ENCODE results near the gene FER.
"Not testable (repeated sequence)": the region's sequence is repeated elsewhere in the genome, so short reads cannot be mapped to it uniquely, and the experiment has no call there.

Gene FER

DNA sequence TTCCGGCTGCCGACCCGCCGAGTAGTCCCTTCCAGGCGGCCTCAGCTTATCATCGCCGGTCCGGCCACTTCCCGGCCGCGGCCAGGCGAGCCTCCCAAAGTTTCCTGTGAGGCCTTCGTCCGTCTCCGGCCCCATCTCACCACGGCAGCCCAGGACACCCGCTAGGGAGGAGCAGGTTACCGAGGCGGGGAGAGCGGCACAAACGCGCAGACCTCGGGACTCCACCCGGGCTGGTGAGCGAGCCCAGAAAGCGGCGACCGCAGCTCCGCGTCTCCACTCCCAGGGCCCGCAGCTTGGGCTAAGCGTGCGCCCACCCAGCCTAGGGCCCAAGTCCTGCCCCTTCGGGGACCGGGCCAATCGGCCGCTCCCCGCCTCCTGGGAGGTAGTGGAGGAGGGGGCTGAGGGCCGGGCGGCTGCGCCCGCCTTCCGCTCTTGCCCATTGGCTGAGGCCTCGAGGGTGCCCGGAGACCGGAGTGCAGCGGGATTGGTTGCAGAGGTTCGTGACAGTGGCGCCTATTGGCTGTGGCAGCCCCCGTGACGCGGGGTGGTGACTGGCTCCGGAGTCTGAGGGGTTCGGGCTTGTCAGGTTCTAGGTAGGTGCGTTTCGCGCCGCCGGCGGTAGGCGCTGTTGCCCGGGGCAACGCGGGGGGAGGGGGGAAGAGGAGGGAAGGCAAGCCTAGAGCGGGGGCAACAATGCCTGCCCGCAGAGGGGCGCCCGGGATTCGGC, 867 bp downstream of the FER start:
- peak; percentile 92 for DNase-seq

DNA sequence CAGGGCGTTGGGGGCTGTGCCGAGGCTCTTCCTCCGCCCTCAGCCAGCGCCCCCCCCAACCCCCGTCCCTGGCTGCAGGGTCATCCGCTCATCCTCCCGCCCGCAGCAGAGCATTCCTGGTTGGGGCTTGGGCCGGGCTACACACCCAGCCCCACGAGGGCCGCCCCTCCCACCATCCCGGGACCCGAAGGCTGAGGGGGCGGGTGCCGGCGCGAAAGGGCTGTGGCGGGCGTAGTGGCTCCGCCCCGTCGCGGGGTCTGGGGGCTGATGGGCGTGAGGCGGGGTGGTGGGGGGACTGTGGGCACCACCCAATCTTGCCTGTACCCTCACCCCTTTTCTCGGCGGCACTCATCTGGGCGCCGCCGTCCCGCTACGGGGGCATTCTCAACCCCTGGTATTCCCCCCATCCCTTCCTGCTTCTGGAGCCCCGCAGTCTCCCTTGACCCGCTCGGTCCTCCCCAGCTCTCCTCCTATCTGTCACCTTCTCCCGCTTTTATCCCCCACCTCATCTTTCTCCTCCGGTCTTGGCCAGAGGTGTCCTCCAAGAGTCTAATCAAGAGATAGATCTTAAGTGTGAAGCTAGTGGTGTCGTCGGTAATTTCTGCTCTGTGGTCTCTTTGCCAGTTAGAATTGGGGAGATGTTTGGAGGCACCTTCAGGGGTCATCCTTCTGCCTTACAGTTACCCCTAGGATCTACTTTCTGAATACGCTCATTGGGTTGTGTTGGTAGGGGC, 1.6 kb downstream of the FER start:
- DNase-seq, result no peak

DNA sequence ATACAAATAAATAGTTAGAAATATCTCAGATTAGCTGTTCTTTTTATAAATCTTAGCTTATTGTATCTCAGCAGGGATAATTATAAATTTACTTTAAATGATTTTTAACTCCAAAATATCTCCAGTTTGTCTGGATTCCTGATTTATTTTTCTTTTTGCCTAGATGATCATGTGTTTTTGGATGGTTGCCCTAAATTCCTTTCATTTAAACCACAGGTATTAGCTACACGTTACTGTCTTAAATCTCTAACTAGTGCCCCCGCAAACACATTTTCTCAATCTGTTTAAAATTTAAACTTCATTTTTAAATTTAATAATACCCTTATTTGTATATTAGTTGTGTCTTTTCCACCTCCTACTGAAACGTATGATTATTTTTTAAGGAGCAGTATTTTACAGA, 5.6 kb downstream of the FER start:
- no peak for DNase-seq

DNA sequence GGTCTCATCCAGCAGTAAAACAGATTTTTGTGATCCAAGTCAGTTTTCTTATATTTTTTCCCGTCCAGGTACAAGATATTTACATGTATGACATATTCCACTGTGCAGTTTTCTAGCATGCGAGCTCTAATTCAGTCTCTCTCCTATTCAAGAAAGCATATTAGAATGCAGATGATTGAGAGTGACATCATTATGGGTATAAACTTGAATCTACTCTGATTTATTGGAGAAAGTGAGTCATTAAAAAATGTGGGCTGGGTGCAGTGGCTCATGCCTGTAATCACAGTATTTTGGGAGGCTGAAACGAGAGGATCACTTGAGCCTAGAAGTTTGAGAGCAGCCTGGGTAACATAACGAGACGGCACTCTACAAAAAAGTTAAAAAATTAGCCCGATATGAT, 6.2 kb downstream of the FER start:
- DNase-seq, result no peak

DNA sequence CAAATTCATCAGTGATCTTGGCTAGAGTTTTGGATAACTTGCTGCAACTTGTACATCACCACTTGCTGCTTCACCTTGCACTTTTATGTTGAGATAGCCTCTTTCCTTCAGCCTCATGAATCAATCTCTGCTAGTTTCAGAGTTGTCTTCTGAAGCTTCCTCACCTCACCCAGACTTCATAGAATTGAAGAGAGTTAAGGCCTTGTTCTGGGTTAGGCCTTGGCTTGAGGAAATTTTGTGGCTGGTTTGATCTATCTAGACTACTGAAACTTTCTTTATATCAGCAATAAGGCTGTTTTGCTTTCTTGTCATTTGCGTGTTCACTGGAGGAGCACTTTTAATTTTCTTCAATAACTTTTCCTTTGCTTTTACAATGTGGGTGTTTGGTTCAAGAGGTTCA, 12.8 kb downstream of the FER start:
- DNase-seq, result no peak

DNA sequence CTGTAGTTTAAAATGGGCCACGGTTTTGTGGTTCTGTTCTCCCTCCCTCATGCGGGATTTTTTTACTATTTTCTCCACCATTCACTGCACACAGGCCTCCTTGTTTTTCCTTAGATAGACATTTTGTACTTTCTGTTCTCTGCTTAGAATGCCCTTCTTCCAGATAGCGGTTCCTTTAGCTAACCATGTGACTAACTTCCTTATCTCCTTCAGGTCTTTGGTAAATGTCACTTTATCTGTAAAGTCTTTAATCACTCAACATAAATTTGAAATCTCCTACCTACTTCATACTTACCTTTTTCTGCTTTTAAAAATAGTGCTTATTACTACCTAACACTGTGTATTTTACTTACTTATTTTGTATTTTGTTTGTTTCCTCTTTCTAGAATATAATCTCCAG, 15.0 kb downstream of the FER start:
- no peak for DNase-seq

DNA sequence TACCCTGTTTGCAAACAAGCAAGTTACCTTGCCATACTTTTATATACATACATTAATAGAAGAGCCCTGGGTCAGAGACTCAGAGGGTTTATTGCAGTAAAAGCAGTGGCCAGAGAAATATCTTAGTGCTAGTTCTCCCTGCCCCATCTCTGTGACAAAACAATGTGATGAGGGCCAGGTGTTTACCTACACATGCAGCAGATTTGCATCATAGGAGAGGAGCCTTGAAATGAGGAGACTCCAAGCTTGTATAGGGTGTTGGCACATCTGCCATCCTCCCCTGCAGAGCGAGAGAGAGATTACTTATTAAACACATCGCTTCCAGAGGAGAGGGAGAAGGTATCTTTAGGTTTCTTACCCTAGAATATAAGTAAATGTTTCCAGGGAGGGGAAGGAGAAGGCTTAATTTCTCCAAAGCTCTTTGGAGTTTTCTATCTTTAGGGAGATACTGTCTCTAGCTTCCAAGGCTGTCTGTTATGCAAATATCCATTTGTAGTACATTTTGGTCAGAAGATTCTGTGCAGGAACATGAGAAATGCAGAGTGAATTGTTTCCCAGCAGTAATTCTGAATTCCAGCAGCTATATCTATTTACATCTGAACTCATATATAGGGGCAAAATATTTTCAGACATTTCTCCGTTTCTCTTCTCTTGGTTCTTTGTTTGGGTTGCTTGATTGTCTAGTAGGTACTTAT, 15.7 kb downstream of the FER start:
- no peak for DNase-seq

DNA sequence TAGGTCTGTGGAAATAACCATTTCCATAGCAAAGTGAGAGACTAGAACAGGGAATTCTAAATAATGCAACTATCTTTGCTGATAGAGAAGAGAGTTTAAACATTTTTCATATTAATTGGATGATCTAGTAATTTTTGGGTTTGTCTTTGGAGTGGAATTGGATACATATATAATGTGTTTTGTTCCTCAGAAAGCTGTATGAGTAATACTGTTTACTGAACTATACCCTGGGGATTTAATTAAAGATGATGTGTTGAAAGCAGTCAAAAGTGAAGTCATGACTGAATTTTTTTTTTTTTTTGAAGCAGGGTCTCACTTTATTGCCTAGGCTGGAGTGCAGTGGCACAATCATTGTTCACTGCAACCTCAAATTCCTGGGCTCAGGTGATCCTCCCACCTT, 17.9 kb downstream of the FER start:
- no peak for DNase-seq

DNA sequence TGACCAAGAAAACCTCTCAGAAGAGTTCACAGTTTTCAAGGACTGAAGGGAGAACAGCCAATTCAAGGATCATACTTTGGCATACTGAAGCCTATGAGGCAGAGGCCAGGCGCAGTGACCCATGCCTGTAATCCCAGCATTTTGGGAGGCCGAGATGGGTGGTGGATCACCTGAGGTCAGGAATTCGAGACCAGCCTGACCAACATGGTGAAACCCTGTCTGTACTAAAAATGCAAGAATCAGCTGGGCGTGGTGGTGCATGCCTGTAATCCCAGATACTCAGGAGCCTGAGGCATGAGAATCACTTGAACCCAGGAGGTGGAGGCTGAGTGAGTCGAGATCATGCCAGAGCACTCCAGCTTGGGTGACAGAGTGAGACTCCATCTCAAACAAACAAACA, 19.2 kb downstream of the FER start:
- DNase-seq, result not testable (repeated sequence)

DNA sequence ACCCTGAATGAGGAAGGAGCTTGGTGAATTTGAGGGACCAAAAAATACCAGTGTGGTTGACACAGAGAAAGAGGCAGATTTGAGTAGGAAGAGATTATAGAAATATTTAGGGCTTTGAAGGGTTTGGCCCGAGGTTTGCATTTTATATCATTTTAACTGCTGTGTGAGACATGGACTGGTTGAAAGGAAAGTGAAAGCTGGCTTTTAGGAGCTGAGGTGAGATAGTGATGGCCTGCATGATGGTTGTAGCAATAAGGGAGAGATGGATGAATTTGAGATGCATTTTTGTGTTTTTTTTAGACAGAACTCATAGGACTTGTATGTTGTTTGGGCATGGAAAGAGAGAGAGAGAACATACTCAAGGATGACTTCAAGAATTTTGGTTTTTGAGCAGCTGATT, 21.7 kb downstream of the FER start:
- no peak for DNase-seq

DNA sequence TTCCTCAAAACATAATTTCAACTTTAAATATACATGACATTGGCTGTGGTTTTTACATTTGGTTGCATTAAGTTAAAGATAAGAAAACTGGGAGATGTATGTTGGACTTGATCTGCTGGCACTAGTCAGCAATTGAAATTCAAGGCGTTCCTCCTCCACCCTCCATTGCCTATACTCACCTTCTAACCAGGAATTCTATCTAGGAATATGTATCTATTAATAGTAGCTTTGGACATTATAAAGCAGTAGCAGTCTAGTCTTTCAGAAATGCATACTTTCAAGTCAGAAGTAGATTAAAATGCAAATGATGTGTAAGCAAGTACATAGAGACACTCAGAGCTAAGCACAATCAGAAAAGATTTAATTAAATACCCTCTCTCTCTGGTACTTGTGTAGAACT, 24.9 kb downstream of the FER start:
- DNase-seq, result no peak

DNA sequence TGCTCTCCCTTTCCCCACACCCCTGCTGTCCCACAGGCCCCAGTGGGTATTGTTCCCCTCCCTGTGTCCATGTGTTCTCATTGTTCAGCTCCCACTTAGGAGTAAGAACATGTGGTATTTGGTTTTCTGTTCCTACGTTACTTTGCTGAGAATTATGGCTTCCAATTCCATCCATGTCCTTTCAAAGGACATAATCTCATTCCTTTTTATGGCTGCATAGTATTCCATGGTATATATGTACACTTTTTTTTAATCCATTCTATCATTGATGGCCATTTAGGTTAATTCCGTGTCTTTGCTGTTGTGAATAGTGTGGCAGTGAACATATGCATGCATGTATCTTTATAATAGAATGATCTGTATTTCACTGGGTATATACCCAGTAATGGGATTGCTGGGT, 25.6 kb downstream of the FER start:
- no peak for DNase-seq

DNA sequence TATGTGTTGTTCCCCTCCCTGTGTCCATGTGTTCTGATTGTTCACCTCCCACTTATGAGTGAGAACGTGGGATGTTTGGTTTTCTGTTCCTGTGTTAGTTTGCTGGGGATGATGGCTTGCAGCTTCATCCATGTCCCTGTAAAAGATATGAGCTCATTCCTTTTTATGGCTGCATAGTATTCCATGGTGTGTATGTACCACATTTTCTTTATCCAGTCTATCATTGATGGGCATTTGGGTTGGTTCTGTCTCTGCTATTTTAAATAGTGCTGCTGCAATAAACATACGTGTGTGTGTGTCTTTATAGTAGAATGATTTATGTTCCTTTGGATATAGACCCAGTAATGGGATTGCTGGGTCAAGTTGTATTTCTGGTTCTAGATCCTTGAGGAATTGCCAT, 26.4 kb downstream of the FER start:
- not testable (repeated sequence) for DNase-seq

DNA sequence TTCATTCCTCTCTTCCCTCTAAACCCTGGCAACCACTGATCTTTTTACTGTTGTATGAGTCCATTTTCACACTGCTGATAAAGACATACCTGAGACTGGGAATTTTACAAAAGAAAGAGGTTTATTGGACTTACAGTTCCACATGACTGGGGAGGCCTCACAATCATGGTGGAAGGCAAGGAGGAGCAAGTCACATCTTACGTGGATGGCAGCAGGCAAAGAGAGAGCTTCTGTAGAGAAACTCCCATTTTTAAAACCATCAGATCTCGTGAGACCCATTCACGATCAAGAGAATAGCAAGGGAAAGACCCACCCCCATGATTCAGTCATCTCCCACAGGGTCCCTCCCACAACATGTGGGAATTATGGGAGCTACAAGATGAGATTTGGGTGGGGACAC, 29.9 kb downstream of the FER start:
- not testable (repeated sequence) for DNase-seq

DNA sequence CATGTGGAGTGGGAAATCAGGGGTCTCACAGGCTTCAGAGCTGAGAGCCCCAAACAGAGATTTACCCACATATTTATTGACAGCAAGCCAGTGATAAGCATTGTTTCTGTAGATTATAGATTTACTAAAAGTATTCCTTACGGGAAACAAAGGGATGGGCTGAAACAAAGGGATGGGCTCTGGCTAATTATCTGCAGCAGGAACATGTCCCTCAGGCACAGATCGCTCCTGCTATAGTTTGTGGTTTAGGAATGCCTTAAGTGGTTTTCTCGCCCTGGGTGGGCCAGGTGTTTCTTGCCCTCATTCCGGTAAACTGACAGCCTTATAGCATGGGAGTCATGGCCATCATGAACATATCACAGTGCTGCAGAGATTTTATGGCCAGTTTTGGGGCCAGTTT, 36.9 kb downstream of the FER start:
- not testable (repeated sequence) for DNase-seq

DNA sequence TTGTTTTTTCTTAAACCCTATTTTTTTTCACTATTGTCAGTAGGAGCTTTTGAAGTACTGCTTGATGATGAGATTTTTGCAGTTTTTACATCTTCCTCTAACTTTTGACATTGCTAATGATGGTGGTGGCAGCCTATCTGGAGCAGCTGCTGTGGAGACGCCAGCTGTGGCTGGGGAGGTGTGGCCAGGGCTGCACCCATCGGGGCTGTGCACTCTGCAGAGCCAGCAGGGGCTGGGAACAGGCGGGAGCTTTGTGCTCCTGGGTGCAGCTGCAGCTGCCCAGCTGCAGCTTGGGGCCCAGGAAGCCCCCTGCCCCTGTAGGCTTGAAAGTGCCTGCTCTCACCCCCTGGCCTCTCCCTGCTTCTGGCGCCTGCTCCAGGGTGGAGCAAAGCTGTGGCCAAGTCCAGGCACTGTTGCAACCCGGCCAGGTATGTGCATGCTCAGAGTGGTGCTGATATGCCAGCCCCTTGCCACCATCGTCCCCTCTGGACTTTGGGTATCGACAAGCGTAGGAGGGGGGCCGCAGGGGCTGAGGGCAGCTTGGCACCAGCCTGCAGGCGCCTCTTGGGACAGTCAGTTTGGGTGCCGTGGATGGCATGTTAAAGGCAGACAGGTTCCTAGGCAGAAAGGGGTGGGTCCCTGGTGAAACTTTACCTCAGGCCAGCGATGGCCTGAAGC, 39.2 kb downstream of the FER start:
- DNase-seq, result no peak

DNA sequence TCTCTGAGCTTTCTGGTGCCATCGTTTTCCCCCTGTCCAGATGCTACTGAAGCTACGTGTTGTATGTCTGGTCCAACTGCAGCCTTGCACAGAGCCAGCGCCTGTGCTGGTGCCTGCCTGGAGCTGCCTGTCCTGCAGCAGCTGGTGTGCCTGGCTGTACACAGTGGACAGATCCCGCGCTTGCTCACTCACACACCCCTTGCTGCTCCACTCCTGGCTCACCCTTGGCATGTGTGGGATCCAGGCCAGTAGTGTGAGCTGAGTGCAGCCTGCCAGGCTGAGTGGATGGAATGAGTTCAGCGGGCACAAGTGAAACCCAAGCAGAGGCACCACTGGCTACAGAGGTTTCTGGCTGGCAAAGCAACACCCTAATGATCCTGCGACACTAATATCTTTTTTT, 40.4 kb downstream of the FER start:
- no peak for DNase-seq

DNA sequence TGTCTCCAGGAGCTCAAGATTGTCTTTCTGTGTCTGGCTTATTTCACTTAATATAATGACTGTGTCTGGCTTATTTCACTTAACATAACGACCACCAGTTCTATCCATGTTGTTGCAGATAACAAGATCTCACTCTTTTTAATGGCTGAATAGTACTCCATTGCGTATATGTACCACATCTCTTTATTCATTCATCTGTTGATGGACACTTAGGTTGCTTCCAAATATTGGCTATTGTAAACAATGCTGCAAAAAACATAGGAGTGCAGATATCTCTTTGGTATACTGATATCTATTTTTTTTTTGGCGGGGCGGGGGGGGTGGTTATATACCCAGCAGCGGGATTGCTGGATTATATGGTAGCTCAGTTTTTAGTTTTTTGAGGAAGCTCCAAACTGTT, 45.5 kb downstream of the FER start:
- DNase-seq, result no peak

DNA sequence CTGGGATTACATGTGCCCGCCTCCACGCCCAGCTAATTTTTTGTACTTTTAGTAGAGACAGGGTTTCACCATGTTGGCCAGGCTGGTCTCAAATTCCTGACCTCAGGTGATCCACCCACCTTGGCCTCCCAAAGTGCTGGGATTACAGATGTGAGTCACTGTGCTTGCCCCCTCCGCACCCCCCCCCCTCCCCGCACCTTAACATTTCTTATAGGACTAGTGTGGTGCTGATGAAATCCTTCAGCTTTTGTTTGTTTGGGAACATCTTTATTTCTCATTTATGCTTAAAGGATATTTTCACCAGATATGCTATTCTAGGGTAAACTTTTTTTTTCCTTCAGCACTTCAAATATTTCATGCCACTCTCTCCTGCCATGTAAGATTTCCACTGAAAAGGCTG, 46.7 kb downstream of the FER start:
- not testable (repeated sequence) for DNase-seq

DNA sequence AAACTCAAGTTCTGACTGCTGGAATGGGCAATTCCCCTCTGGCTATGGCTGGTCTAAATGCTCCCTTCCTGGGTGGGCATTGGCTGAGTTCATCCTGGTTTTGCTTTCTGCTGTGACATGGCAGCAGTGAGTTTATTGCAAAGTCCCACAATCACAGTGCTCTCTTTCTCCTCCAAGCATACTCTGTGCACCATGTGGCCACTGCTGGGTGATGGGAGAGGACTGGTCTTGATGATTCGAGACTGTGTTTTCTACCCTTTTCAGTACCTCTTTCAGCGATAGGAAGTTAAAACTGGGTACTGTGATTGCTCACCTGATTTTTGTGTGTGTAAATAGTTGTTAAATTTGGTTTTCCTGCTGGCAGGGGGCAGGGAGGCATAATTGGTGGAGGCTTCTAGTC, 49.7 kb downstream of the FER start:
- no peak for DNase-seq

DNA sequence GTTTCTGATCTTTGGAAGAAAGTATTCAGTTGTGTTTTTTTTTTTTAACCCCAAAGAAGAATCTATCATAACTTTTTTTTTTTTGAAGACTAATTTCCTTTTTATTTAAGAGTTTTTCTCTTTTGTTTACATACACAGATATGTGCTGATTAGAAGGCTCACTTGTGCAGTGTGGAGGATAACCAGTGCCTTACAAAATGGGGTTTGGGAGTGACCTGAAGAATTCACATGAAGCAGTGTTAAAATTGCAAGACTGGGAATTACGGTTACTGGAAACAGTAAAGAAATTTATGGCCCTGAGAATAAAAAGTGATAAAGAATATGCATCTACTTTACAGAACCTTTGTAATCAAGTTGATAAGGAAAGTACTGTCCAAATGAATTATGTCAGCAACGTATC, 50.3 kb downstream of the FER start:
- no peak for DNase-seq

DNA sequence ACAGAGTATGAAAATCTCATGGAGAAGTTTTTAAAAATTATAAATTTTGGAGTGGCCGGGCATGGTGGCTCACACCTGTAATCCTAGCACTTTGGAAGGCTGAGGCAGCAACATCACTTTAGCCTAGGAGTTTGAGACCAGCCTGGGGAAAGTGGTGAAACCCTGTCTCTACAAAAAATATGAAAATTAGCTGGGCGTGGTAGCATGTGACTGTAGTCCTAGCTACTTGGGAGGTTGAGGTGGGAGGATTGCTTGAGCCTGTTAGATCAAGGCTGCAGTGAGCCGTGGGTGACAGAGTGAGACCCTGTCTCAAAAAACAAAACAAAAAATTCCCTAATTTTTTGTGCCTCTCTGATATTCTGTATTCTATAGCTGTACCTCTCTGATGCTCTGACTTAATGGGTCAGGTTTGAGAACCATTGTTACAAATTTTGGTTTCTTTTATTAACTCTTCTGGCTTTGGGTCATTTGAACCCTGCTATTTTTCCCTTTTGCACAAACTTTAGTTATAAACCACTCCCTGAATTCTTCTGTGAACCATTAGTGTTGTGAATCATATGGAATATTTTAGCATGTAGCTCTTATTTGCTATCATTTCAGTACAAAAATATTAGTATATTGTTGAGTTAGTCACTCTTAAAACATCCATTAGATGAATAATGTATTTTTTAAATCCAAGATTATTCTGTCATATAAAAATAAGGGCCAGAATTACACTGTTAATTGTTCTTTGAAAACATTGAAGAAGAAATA, 51.0 kb downstream of the FER start:
- DNase-seq, result no peak

DNA sequence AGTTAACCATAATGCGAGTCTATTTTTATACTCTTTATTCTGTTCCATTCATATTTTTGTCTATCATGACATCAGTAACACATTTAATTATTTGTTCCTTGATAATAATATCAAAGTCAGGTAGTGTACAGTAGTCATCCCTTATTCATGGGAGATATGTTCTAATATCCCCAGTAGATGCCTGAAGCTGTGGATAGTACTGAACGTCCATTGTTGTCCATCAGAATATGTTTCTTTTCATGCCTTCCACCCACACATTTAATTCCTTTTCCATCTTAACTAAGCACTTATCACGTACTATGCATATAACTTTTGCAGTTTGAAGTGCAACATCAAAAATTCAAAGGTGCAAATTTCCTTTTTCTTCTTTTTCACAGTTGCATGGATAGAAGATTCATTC, 53.6 kb downstream of the FER start:
- DNase-seq, result no peak
